Coronary artery (tissue), 2 donors: ENCODE results near the gene NOL7.

Source experiments
- DNase-seq: peaks from one replicate; pipeline ENCODE4 v3.0.0-alpha.2; 2017; ENCODE audit warnings: low spot score
- H3K27ac ChIP-seq, 2 donors: fragments of 200-600 bp; sonication (generic); one replicate each; pipeline ENCODE4 v1.5.1; 2016 to 2019
- H3K4me3 ChIP-seq: fragments of 200-600 bp; sonication (generic); 2 replicates; pipeline ENCODE4 v1.5.1; 2016; ENCODE audit warnings: mild to moderate bottlenecking, moderate library complexity
- TF ChIP-seq, protein P1 (sequence below): fragments of 200-600 bp; sonication (generic); IDR thresholded peaks from one replicate; pipeline ENCODE4 v1.5.1; 2019; ENCODE audit warnings: antibody characterized with exemption

The NOL7 gene

GRCh38 chr6:13661647-13662046 lies 46.5 kb downstream of the NOL7 start:
- no peak overlapping the region for H3K4me3 ChIP-seq
- no peak overlapping the region for H3K27ac ChIP-seq
- TF ChIP-seq, protein P1, sequence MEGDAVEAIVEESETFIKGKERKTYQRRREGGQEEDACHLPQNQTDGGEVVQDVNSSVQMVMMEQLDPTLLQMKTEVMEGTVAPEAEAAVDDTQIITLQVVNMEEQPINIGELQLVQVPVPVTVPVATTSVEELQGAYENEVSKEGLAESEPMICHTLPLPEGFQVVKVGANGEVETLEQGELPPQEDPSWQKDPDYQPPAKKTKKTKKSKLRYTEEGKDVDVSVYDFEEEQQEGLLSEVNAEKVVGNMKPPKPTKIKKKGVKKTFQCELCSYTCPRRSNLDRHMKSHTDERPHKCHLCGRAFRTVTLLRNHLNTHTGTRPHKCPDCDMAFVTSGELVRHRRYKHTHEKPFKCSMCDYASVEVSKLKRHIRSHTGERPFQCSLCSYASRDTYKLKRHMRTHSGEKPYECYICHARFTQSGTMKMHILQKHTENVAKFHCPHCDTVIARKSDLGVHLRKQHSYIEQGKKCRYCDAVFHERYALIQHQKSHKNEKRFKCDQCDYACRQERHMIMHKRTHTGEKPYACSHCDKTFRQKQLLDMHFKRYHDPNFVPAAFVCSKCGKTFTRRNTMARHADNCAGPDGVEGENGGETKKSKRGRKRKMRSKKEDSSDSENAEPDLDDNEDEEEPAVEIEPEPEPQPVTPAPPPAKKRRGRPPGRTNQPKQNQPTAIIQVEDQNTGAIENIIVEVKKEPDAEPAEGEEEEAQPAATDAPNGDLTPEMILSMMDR, result no peak
- no peak for DNase-seq

- H3K27ac ChIP-seq, result no peak overlapping the region
- TF ChIP-seq, protein P1, result no peak
- DNase-seq, result no peak
Observed at GRCh38 chr6:13662651-13663334, 47.7 kb downstream of the NOL7 start.

DNA sequence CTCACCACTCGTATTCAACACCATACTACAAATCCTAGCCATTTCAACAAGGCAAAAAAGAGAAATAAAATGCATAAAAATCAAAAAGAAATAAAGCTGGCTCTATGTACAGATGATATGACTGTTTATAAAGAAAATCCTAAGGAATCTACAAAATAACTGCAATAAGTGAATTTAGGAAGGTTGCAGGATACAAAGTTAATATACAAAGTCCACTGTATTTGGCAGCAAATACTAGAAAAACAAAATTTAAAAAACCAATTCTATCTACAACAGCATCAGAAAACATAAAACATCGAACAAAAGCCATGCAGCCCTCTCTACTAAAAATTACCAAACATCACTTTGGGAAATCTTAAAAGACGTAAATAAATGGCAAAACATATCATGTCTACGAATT lies 48.9 kb downstream of the NOL7 start:
- no peak overlapping the region for H3K27ac ChIP-seq
- DNase-seq, result no peak
- no peak overlapping the region for H3K4me3 ChIP-seq
- TF ChIP-seq, protein P1, result no peak

More at GRCh38 chr6:13662651-13663334, 47.7 kb downstream of the NOL7 start:
- H3K4me3 ChIP-seq, result no peak overlapping the region

GRCh38 chr6:13664703-13665352 lies 49.7 kb downstream of the NOL7 start:
- TF ChIP-seq, protein P1, result no peak
- Histone ChIP-seq H3K27ac (no peak overlapping the region), H3K4me3 (no peak overlapping the region)
- DNase-seq, result no peak

DNA sequence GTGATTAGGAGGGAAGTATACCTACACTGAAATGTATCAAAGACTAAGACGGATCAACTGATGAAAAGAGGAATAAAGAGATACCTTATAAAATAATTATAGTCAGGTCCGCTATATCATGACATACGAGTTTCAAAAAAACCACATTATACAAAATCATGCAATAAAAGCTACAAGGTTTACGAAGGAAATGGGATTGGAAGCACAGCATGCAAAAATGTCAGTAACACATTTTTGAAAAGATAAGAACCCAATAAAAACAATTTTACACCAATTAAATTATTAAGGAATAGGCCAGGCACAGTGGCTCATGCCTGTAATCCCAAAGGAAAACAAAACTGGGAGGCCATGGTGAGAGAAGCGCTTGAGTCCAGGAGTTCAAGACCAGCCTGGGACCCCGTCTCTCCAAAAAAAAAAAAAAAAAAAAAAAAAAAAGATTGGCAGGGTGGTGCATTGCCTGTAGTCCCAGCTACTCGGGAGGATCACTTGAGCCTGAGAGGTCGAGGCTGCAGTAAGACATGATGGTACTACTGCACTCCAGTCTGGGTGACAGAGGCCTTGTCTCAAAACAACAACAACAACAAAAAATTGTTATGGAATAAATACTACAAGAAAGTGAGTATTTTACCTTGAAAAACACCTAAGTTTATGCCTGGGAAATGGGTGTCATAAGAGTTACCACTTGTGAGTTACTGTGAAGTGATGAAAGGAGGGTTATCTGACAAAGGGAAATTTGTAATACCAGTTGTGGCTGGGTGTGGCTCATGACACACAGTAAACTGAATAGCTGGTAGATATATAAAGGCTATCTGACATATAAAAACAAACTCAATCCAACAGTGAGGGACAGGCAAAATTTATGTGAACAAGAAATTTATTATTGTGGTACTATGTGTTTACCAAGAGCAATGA lies 51.3 kb downstream of the NOL7 start:
- Histone ChIP-seq H3K4me3 (no peak overlapping the region), H3K27ac (no peak overlapping the region)
- TF ChIP-seq, protein P1, result no peak
- DNase-seq, result no peak

- DNase-seq, result no peak
- TF ChIP-seq, protein P1, result no peak
Observed at GRCh38 chr6:13667655-13668054, 52.5 kb downstream of the NOL7 start.

More at GRCh38 chr6:13667655-13668054, 52.5 kb downstream of the NOL7 start:
- Histone ChIP-seq H3K27ac (no peak overlapping the region), H3K4me3 (no peak overlapping the region)
